ENCODE data around the gene PLIN1.

DNA sequence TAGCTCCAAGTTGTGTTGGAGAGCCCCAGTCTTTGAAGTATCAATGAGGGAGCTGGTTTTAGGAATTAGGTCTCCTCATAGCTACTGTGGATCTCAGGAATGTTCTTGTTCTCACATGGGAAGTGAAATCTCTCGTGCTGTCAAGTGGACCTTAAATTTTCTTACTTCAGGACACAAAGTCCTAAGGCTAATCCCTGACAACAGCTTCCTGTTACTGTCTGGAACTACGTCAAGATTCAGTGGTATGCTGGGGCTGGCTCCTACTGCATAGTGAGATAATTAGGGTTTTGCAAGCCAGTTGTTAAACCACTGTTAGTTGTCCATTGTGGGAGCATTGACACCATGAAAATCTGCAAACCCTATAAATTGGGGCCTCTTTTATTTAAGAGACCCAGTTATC is 49.1 kb upstream of the PLIN1 start:
- TF ChIP-seq CTCF (conservative IDR thresholded peaks at IDR 0.05 in 1 of 2, IDR thresholded peaks at IDR 0.05 in 1 of 2; ENCODE audit: extremely low read depth in 1 of 2, insufficient read depth in 1 of 2, low read depth in 1 of 2, low read length in 2 of 2) (no peak), EZH2 (IDR thresholded peaks at IDR 0.05; ENCODE audit: borderline replicate concordance, low read length) (no peak)
